IPS-18a (cell line): ENCODE measurements around the gene SMCO1.
"Not testable (repeated sequence)": the region's sequence is repeated elsewhere in the genome, so short reads cannot be mapped to it uniquely, and the experiment has no call there.

ENCODE experiments used
- H3K27ac ChIP-seq: one replicate; pipeline ENCODE4 v1.5.1; 2013; ENCODE audit warnings: low read length
- H3K27me3 ChIP-seq: one replicate; pipeline ENCODE4 v1.6.1; 2013; ENCODE audit warnings: mild to moderate bottlenecking, low read length; ENCODE audit not compliant: control insufficient read depth, insufficient read depth
- H3K36me3 ChIP-seq: one replicate; pipeline ENCODE4 v1.6.1; 2013; ENCODE audit warnings: low read depth, low read length; ENCODE audit not compliant: control insufficient read depth
- H3K4me1 ChIP-seq: one replicate; pipeline ENCODE4 v1.6.1; 2013; ENCODE audit warnings: low read depth, low read length; ENCODE audit not compliant: control insufficient read depth
- H3K4me3 ChIP-seq: one replicate; pipeline ENCODE4 v1.5.1; 2013; ENCODE audit warnings: low read length
- H3K9ac ChIP-seq: one replicate; pipeline ENCODE4 v1.6.1; 2013; ENCODE audit warnings: mild to moderate bottlenecking, low read length, moderate library complexity
- H3K9me3 ChIP-seq: one replicate; pipeline ENCODE4 v1.6.1; 2013; ENCODE audit warnings: low read depth, low read length; ENCODE audit not compliant: control insufficient read depth

Gene SMCO1

DNA sequence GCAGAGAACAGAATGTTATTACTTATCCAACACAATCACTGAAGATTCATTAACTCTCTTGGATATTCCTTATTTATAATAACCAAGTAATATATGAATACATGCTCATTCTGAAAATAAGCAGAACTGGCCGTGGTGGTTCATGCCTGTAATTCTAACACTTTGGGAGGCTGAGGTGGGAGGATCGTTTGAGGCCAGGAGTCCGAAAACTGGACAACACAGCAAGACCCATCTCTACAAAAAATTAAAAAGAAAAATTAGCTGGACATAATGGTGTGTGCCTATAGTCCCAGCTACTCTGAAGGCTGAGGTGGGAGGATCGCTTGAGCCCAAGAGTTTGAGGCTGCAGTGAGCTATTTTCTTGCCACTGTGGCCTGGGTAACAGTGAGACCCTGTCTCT is 37.5 kb downstream of the SMCO1 start:
- no peak overlapping the region for H3K9ac ChIP-seq
- no peak overlapping the region for H3K27ac ChIP-seq
- H3K36me3 ChIP-seq, result peaks cover 52% of the 10 kb centered on the region
- H3K4me3 ChIP-seq, result no peak overlapping the region
- H3K9me3 ChIP-seq, result no peaks in the 10 kb centered on the region
- H3K4me1 ChIP-seq, result no peaks in the 10 kb centered on the region
- no peaks in the 10 kb centered on the region for H3K27me3 ChIP-seq

GRCh38 chr3:196472286-196472685 is 42.9 kb downstream of the SMCO1 start:
- H3K9ac ChIP-seq, result no peak overlapping the region
- H3K36me3 ChIP-seq, result peaks cover 54% of the 10 kb centered on the region
- H3K27ac ChIP-seq, result no peak overlapping the region

DNA sequence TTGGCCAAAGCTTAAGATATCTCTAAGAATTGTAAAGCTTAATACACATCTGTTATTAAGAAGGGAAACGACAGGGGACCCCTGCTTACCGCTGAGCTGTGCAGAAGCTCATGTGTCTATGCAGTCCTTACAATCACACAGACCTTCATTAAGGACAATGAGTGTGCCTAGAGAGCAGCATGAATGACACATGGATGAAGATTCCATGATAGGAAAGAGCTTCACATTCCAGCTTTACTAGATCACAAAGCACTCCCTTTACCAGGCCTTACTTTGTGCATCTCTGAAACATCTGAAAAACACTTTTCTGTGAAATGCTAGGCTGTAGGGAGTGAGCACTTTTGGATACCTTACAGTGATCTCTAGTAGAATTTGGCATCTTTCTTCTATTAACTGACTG is 43.6 kb downstream of the SMCO1 start:
- Histone ChIP-seq H3K9ac (no peak overlapping the region), H3K27me3 (no peaks in the 10 kb centered on the region), H3K9me3 (no peaks in the 10 kb centered on the region), H3K36me3 (peaks cover 49% of the 10 kb centered on the region), H3K4me1 (no peaks in the 10 kb centered on the region), H3K4me3 (no peak overlapping the region), H3K27ac (no peak overlapping the region)

More at GRCh38 chr3:196472286-196472685, 42.9 kb downstream of the SMCO1 start:
- no peaks in the 10 kb centered on the region for H3K4me1 ChIP-seq
- H3K9me3 ChIP-seq, result no peaks in the 10 kb centered on the region
- no peaks in the 10 kb centered on the region for H3K27me3 ChIP-seq
- H3K4me3 ChIP-seq, result no peak overlapping the region

DNA sequence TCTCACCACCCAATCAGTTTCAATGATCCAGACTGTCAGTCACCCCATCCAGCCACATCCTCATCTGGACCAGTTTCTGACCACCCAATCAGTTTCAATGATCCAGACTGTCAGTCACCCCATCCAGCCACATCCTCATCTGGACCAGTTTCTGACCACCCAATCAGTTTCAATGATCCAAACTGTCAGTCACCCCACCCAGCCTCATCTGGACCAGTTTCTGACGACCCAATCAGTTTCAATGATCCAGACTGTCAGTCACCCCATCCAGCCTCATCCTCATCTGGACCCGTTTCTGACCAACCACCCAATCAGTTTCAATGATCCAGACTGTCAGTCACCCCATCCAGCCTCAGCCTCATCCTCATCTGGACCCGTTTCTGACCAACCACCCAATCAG is 45.0 kb downstream of the SMCO1 start:
- not testable (repeated sequence) for H3K4me3 ChIP-seq, H3K9me3 ChIP-seq, H3K27ac ChIP-seq, H3K27me3 ChIP-seq, H3K9ac ChIP-seq, H3K4me1 ChIP-seq
- peaks cover 48% of the 10 kb centered on the region for H3K36me3 ChIP-seq

- no peak overlapping the region for H3K27ac ChIP-seq
- H3K27me3 ChIP-seq, result no peaks in the 10 kb centered on the region
- no peaks in the 10 kb centered on the region for H3K4me1 ChIP-seq
- no peaks in the 10 kb centered on the region for H3K9me3 ChIP-seq
- H3K36me3 ChIP-seq, result peaks cover 3% of the 10 kb centered on the region
- no peak overlapping the region for H3K9ac ChIP-seq
- H3K4me3 ChIP-seq, result no peak overlapping the region
Observed at GRCh38 chr3:196463804-196464203, 51.3 kb downstream of the SMCO1 start.

- no peaks in the 10 kb centered on the region for H3K9me3 ChIP-seq
- no peak overlapping the region for H3K4me3 ChIP-seq
- H3K36me3 ChIP-seq, result no peaks in the 10 kb centered on the region
- H3K4me1 ChIP-seq, result no peaks in the 10 kb centered on the region
- H3K27me3 ChIP-seq, result no peaks in the 10 kb centered on the region
- H3K27ac ChIP-seq, result no peak overlapping the region
- no peak overlapping the region for H3K9ac ChIP-seq
Observed at GRCh38 chr3:196463478-196463756, 51.7 kb downstream of the SMCO1 start.

DNA sequence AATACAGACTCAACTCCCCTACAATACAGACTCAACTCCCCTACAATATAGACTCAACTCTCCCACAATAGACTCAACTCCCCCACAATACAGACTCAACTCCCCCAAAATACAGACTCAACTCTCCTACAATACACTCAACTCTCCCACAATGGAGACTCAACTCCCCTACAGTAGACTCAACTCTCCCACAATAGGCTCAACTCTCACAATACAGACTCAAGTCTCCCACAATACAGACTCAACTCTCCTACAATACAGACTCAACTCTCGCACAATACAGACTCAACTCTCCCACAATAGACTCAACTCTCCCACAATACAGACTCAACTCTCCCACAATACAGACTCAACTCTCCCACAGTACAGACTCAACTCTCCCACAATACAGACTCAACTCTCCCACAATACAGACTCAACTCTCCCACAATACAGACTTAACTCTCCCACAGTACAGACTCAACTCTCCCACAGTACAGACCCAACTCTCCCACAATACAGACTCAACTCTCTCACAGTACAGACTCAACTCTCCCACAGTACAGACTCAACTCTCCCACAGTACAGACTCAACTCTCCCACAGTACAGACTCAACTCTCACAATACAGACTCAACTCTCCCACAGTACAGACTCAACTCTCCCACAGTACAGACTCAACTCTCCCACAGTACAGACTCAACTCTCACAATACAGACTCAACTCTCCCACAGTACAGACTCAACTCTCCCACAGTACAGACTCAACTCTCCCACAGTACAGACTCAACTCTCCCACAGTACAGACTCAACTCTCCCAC is 52.3 kb downstream of the SMCO1 start:
- H3K36me3 ChIP-seq, H3K4me3 ChIP-seq, H3K27me3 ChIP-seq, H3K9me3 ChIP-seq, H3K9ac ChIP-seq, H3K27ac ChIP-seq, H3K4me1 ChIP-seq: not testable (repeated sequence)

DNA sequence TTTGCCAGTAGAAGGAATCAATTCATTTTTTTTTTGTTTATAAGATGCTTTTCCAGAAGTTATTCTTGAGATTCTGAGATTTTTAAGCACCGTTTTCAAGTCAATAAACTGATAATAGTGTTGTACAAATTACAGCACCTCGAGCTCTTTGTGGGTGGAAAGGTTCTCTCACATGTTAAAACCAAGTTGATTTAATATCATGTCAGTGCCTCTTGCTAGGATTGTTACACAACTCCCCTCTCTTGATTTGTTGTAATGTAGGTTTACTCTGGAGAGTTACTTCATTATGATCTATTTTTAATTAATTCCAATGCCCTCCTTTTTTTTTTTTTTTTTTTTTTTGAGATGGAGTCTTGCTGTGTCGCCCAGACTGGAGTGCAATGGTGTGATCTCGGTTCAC is 57.1 kb downstream of the SMCO1 start:
- H3K9me3 ChIP-seq, result no peaks in the 10 kb centered on the region
- H3K4me1 ChIP-seq, result no peaks in the 10 kb centered on the region
- H3K36me3 ChIP-seq, result no peaks in the 10 kb centered on the region
- H3K9ac ChIP-seq, result no peak overlapping the region
- H3K27ac ChIP-seq, result no peak overlapping the region
- no peaks in the 10 kb centered on the region for H3K27me3 ChIP-seq
- no peak overlapping the region for H3K4me3 ChIP-seq

DNA sequence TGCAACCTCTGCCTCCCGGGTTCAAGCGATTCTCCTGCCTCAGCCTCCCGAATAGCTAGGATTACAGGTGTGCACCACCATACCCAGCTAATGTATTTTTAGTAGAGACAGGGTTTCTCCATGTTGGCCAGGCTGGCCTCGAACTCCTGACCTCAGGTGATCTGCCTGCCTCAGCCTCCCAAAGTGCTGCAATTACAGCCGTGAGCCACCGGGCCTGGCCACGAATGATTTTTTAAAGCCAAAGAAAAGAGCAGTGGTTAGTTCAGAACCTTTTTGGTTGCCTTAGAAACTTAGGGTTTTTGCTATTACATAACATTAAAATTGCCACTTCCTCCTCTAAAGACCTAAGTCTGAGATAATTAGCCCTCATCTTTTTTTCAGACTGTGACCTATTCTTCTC is 57.7 kb downstream of the SMCO1 start:
- H3K27ac ChIP-seq, H3K9me3 ChIP-seq, H3K9ac ChIP-seq, H3K36me3 ChIP-seq, H3K27me3 ChIP-seq, H3K4me3 ChIP-seq, H3K4me1 ChIP-seq: not testable (repeated sequence)
